GM19455 (cell line): Measurements from ENCODE around the gene EPN1.

Experiments used
- ATAC-seq: cut with Tn5 transposase; IDR thresholded peaks from one replicate; pipeline ENCODE4 v1.9.1; 2021; ENCODE audit not compliant: unreplicated experiment

The EPN1 gene

DNA sequence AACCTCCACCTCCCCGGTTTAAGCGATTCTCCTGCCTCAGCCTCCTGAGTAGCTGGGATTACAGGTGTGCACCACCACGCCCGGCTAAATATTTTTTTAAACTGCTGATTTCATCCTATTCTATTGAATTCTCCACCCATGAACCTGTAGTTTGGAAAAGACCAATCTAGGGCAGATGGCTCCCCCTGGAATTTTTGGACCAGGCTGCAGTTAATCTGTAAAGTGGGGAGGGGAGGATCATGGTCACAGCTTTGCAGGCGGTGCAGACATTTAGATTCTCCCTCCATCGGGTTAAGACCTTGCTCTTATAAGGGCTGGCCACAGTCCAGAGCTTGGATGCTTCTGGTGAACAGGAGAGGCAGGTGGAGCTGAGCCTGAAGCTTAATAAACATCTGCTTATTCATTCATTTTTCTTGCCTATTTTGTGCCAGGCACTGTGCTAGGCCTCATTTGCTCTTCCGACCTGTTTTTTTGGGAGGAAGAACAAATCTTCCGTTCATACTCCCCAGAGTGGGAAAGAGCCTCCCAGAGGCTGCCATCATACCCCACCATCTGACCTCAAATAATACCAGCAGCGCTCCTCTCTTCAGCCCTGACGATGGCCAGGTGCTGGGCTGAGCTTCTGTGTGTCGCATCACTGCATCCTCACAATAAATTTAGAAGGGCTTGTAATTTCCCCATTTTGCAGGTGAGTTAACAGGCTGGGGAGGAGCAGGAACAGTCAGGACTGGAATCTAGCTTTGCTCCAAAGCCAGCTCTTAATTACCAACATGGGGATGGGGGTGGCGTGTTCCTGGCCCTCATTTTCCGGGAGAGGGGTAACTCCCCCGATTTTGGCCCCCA lies 27.9 kb upstream of the EPN1 start:
- ATAC-seq = no peak

- ATAC-seq = no peak
These were observed 27.1 kb upstream of the EPN1 start, which contains the start of gene CCDC106 for GRCh38 chr19:55647732-55648584. Gene CCDC106, plus strand, starts transcription at chr19:55648212. Its CDS starts 835 bp downstream, at chr19:55649047.

GRCh38 chr19:55648585-55649267 lies 26.3 kb upstream of the EPN1 start:
- ATAC-seq = no peak

DNA sequence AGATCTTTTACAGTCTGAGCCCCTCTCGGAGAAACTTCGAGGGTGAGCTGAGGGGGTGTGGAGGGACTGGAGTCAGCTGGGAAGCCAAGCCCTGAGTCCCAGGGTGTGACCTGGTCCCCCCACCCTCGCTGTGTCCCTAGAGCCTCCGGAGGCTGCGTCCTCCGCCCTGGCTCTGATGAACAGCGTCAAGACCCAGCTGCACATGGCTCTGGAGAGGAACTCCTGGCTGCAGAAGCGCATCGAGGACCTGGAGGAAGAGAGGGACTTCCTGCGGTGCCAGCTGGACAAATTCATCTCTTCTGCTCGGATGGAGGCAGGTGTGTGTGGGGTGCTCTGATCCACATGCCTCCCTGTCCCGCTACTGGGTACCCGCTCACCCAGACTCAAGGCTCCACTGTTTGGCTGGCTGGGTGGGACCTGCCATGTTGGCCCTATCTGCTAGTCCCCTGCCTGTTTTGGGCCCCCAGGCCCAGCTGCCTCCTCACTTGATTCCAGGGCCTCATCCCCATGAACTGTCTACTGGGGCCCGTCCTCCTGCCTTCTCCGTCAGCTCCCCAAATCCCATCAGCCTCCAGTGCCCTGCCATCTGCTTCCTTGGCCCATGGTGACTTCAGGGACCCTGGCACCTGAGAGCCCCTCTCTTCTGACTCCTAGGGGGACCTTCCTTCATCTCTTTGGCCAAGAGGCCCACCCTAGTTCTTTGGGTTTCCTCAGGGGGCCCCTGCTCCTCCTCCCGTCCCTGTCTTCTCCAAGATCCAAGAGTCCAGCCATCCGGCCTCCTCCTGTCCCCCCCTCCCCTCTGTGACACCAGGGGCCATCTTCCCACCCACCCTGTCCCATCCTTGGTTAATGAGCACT lies 25.5 kb upstream of the EPN1 start:
- no peak for ATAC-seq

GRCh38 chr19:55650126-55650557 lies 24.9 kb upstream of the EPN1 start:
- ATAC-seq = no peak

GRCh38 chr19:55650602-55651230 lies 24.3 kb upstream of the EPN1 start:
- ATAC-seq = no peak

DNA sequence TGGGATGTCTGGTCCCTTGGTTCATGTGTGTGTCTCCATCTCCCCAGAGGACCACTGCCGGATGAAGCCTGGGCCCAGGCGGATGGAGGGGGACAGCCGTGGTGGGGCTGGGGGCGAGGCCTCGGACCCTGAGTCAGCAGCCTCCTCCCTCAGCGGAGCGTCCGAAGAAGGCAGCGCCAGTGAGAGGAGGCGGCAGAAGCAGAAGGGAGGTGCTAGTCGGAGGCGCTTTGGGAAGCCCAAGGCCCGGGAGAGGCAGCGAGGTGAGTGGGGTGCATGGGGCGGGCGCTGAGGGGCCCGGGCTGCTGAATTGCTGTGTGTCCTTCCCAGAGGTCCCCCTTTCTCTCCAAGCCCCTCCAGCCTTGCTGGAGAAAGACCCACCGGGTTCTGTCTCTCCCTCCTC lies 23.8 kb upstream of the EPN1 start:
- no peak for ATAC-seq

DNA sequence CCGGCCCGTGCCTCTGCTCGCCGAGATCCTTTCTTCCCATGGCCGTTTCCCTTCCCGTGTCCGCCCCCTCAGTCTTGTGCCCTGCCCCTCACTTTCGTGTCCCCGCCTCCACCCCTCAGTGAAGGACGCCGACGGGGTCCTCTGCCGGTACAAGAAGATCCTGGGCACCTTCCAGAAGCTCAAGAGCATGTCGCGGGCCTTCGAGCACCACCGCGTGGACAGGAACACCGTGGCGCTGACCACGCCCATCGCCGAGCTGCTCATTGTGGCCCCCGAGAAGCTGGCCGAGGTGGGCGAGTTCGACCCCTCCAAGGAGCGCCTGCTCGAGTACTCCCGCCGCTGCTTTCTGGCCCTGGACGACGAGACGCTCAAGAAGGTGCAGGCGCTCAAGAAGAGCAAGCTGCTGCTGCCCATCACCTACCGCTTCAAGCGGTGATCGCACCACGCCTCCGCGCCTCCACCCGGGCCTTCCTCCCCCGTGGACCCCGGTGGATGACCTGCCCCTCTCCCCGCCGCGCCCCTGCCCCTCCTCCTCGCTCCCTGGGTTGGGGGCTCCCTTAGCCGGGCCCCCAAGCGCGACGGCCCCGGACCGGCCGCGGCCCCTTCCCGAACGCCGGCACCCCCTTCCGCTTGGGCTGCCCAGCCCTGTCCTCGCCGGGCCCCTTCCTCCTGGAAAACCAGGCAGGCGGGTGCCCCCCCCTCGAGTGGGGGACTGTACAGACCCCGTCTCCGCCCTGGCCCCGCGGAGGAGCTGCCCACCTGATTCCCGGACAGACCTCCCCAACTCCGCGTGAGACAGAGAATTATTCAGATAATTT lies 22.5 kb upstream of the EPN1 start:
- ATAC-seq = no peak

DNA sequence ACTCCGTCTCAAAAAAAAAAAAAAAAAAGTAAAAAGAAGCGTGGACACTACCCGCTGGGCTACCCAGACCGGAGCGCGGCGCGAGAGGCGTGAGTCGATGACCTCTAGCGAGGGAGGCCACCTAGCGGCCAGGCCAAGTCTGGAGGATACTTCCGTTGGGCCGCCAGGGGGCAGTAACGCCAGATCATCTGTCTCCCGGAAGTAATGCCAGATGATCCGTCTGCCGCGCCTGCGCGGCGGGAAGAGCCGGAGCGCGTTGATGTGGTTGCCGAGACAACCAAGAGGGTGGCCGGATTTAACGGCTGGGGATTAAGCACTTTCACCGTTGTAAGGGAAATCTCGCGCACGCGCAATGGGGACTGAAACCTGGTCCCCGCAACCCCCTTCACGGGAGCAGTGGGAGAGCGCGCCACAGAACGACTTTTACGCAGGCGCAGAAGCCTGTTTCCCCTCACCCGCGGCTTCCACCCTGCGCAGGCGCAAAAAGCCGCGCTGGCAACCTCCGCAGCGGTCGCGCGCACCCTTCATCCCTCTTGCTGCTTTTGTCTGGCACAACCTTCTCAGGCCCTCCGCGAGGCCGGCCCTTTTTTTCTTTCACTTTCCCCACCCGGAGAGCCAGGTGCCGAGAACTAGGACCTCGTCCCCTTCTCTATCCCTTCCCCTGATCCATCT lies 21.2 kb upstream of the EPN1 start:
- peak; percentile 44 for ATAC-seq

- ATAC-seq = peak; percentile 47
These were observed 20.6 kb upstream of the EPN1 start for GRCh38 chr19:55654323-55654867.

DNA sequence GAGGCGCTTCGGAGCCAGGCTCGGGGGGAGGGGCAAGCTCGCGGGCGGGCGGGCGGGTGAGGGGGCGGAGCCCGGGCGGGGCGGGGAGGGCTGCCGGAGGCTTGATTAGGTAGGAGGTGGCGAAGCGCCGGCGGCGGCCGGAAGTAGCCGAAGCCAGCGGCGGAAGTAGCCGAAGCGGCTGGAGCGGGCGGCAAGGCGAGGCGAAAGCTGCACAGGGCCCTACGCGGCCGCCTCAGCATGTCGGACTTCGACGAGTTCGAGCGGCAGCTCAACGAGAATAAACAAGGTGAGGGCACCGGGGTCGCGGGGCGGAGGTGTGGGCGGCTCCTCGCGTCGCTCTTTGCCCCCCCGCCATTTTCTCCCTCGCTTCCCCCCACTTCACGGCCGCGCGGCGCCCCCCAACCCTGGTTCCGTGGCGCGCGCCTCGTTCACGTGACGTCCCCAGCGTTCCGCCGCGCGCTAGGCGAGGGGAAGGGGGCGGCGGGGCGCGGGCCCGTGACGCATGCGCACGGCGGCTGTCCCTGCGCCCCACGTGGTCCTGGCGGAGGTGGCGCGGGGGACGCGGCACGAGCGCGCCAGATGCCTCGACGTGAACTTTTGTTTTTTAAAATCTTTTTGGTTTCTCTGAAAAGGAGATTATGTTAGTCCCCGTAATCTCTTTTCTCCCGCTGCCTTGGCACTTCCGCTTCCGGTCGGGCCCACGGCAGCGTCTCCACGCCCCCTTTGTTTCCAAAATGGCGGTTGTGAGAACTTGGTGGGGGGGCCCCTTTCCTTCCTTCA lies 20.0 kb upstream of the EPN1 start, which contains the start of gene U2AF2:
Gene U2AF2, plus strand, starts transcription at position 168 of the 780 bp plus-strand sequence. Its CDS starts 70 bp downstream, at position 238.
- peak; percentile 35 for ATAC-seq

DNA sequence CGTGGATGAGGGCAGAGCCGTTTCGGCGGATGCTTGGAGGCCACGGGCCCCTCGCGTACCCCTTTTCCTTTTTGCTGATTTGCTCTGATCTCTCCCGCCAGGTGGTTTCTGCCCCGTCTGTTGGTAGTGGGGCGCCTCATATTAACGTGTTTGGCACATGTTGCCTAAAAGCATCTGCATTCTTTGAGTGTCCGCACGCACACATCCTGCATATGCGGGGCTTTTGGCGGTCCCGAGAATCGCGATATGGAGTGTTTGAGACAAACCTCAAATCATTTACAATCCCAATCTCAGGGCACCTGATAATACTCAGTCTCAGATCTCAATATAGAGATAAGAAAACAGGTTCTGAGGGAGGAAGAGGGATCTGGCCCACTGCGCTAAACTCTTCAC lies 19.4 kb upstream of the EPN1 start:
- ATAC-seq = no peak

DNA sequence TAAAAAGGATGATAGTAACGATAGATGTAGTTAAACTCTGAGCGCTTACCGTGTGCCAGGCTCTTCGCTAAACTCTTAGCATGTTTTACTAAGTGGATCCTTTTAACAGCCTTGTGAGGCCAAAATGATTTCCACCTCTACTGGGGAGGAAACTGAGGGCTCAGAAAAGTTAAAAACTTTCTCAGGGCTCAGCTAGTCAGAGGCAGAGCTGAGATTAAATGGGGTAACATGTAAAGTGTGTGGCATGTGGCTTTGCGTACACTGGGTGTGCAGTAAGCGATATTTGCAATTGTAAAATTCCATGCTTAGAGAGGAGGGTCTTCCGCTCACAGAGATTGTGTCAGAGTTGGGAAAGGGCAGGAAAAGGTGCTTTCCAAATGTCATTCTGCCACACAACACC lies 18.5 kb upstream of the EPN1 start:
- ATAC-seq = no peak

- ATAC-seq = no peak
These were observed 17.9 kb upstream of the EPN1 start for GRCh38 chr19:55656988-55657747.

- ATAC-seq = no peak
These were observed 16.1 kb upstream of the EPN1 start for GRCh38 chr19:55658846-55659459.

DNA sequence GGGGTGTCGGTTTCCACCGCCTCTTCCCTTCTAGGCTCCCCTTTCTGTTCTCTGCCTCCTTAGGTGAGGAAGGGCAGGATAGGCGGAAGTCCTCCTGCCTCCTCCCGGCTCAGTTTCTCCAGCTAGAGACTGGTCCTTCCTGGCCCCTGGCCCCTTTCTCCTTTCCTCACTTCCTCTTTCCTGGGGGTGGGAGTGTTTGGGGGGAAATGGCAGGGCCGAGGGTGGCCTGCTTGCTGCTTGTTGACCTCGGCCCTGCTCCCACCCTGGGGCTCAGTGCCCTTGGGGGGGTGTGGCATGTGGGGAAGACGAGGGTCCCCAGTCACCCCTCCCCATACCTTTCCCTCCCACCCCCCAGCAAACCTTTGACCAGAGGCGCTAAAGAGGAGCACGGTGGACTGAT lies 15.2 kb upstream of the EPN1 start:
- ATAC-seq = no peak
